ENCODE results near the gene GABPA.

The GABPA gene

GRCh38 chr21:25809013-25809412, 74.2 kb downstream of the GABPA start:
- DNase-seq (ENCODE audit: low read depth): no peak

GRCh38 chr21:25811186-25811585, 76.4 kb downstream of the GABPA start:
- DNase-seq (ENCODE audit: low read depth): no peak

DNA sequence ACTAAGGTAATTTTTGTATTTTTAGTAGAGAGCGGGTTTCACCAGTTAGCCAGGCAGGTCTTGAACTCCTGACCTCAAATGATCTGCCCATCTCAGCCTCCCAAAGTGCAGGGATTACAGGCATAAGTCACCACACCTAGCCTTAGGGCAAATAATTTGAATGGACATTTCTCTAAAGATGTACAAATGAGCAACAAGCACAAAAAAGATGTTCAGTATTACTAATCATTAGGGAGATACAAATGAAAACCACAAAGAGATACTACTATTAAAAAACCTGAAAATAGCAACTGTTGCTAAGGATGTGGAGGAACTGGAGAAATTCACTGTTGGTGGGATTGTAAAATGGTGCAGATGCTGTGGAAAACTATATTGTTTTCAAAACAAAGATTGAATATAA, 79.1 kb downstream of the GABPA start:
- no peak for DNase-seq (ENCODE audit: low read depth)

DNA sequence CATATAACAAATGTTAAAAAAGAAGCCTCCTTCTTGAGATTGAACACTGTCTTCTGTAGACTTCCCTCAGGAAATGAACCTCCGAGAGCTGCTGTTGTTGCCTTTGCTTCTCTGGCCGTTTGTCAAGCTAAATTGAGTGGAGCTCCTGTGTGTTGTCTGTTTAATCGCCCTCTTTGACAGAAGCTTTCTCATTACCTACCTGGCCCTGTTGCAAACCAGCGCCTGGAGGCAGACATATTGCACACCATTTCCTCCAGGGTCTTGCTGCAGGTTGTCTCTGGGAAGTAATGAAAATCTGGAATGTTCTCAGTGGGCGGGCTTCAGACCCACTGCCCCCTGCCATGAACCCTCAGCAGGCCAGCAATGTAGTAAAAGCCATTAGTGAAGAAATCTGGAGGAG, 83.3 kb downstream of the GABPA start:
- no peak for DNase-seq (ENCODE audit: low read depth)

DNA sequence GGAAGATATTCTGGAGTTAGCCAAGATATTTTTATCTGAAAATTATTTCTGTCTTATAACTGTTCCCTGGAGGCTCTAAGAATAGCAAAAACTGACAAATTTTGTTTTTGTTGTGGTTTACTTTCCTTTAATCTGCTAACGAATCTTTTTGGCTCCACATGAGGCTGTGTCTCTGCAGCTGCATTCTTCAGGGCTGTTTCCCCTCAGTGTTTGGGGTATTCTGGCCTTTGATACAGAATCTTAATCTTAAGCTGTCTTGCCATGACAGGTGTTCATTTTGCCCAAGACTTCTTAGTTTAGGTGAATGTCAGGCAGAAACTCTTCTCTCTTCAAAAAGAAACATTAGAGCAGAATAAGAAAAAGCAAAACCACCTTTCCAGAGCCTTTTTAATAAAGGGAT, 83.8 kb downstream of the GABPA start:
- no peak for DNase-seq (ENCODE audit: low read depth)

All from stimulated activated CD8-positive, alpha-beta memory T cell treated with anti-CD3 and anti-CD28 coated beads, Interleukin-15, amount 100 ng/mL, for 1 hour (primary cell).